SK-N-SH treated with all-trans-retinoic acid at 6 μM for 48 hours (cell line): ENCODE results near the gene PGPEP1.

ENCODE experiments used
- ATAC-seq: fragments of 200-7000 bp; cut with Tn5 transposase; 3 replicates; pipeline ENCODE4 v1.9.1; 2020; ENCODE audit warnings: mild to moderate bottlenecking, moderate library complexity
- ARNTL ChIP-seq: fragments of 450-650 bp; formaldehyde crosslinking; IDR thresholded peaks from 2 replicates; pipeline ENCODE4 v1.5.0; 2020; ENCODE audit warnings: low read depth, mild to moderate bottlenecking, moderate library complexity, borderline replicate concordance
- BACH2 ChIP-seq: fragments of 250-450 bp; sonication (Bioruptor Pico); IDR thresholded peaks from 2 replicates; pipeline ENCODE4 v1.9.0; 2021; ENCODE audit warnings: mild to moderate bottlenecking, borderline replicate concordance
- CSDC2 ChIP-seq: fragments of 250-450 bp; sonication (Bioruptor Pico); IDR thresholded peaks from 2 replicates; pipeline ENCODE4 v1.5.0; 2020; ENCODE audit warnings: mild to moderate bottlenecking, moderate library complexity
- ESRRG ChIP-seq: fragments of 250-450 bp; sonication (Bioruptor Pico); IDR thresholded peaks from 2 replicates; pipeline ENCODE4 v1.6.1; 2021; ENCODE audit warnings: mild to moderate bottlenecking
- GLIS3 ChIP-seq: fragments of 250-450 bp; sonication (Bioruptor Pico); IDR thresholded peaks from 2 replicates; pipeline ENCODE4 v1.5.0; 2020; ENCODE audit warnings: mild to moderate bottlenecking, moderate library complexity
- ISL1 ChIP-seq: fragments of 250-450 bp; sonication (Bioruptor Pico); IDR thresholded peaks from 2 replicates; pipeline ENCODE4 v2.1.2; 2022; ENCODE audit warnings: mild to moderate bottlenecking, moderate library complexity
- OSR1 ChIP-seq: fragments of 250-450 bp; sonication (Bioruptor Pico); IDR thresholded peaks from 2 replicates; pipeline ENCODE4 v1.8.0; 2022; ENCODE audit warnings: moderate library complexity, mild to moderate bottlenecking, inconsistent platforms
- RARB ChIP-seq: fragments of 250-450 bp; sonication (Bioruptor Pico); IDR thresholded peaks from 2 replicates; pipeline ENCODE4 v1.8.0; 2021; ENCODE audit warnings: mild to moderate bottlenecking, moderate library complexity
- SNAI2 ChIP-seq: fragments of 250-450 bp; sonication (Bioruptor Pico); IDR thresholded peaks from 2 replicates; pipeline ENCODE4 v1.5.0; 2020; ENCODE audit warnings: mild to moderate bottlenecking, moderate library complexity
- TCF4 ChIP-seq: fragments of 250-450 bp; sonication (Bioruptor Pico); IDR thresholded peaks from 2 replicates; pipeline ENCODE4 v1.8.0; 2021; ENCODE audit warnings: mild to moderate bottlenecking, moderate library complexity, borderline replicate concordance
- TOX ChIP-seq: fragments of 250-450 bp; sonication (Bioruptor Pico); IDR thresholded peaks from 2 replicates; pipeline ENCODE4 v1.8.0; 2021; ENCODE audit warnings: mild to moderate bottlenecking, moderate library complexity, borderline replicate concordance
- ZC3H10 ChIP-seq: fragments of 250-450 bp; sonication (Bioruptor Pico); IDR thresholded peaks from 2 replicates; pipeline ENCODE4 v1.5.1; 2021; ENCODE audit warnings: mild to moderate bottlenecking, moderate library complexity
- ZFP3 ChIP-seq: fragments of 250-450 bp; sonication (Bioruptor Pico); IDR thresholded peaks from 2 replicates; pipeline ENCODE4 v1.5.0; 2020; ENCODE audit warnings: mild to moderate bottlenecking, moderate library complexity
- ZFP30 ChIP-seq: fragments of 450-650 bp; formaldehyde crosslinking; IDR thresholded peaks from 2 replicates; pipeline ENCODE4 v1.5.0; 2022; ENCODE audit warnings: mild to moderate bottlenecking, moderate library complexity
- ZNF565 ChIP-seq: fragments of 450-650 bp; formaldehyde crosslinking; conservative IDR thresholded peaks from 2 replicates; pipeline ENCODE4 v1.5.0; 2020; ENCODE audit warnings: low read depth, mild to moderate bottlenecking, moderate library complexity
- ZNF70 ChIP-seq: fragments of 450-650 bp; formaldehyde crosslinking; IDR thresholded peaks from 2 replicates; pipeline ENCODE4 v1.5.0; 2020; ENCODE audit warnings: mild to moderate bottlenecking, moderate library complexity
- ZNF8 ChIP-seq: fragments of 450-650 bp; formaldehyde crosslinking; IDR thresholded peaks from 2 replicates; pipeline ENCODE4 v1.5.0; 2020; ENCODE audit warnings: mild to moderate bottlenecking, moderate library complexity
- TF ChIP-seq, protein P1 (sequence below): fragments of 250-450 bp; sonication (Bioruptor Pico); IDR thresholded peaks from 2 replicates; pipeline ENCODE4 v1.5.0; 2020; ENCODE audit warnings: mild to moderate bottlenecking, moderate library complexity
- TF ChIP-seq, protein P2 (sequence below): fragments of 250-450 bp; sonication (Bioruptor Pico); IDR thresholded peaks from 2 replicates; pipeline ENCODE4 v1.8.0; 2021; ENCODE audit warnings: low read depth, mild to moderate bottlenecking, moderate library complexity, borderline replicate concordance
- TF ChIP-seq, protein P3 (sequence below): fragments of 250-450 bp; sonication (Bioruptor Pico); IDR thresholded peaks from 2 replicates; pipeline ENCODE4 v1.5.1; 2020; ENCODE audit warnings: low read depth, mild to moderate bottlenecking, moderate library complexity
- TF ChIP-seq, protein P4 (sequence below): fragments of 250-450 bp; sonication (Bioruptor Pico); IDR thresholded peaks from 2 replicates; pipeline ENCODE4 v1.5.1; 2021; ENCODE audit warnings: mild to moderate bottlenecking, moderate library complexity

PGPEP1 gene

DNA sequence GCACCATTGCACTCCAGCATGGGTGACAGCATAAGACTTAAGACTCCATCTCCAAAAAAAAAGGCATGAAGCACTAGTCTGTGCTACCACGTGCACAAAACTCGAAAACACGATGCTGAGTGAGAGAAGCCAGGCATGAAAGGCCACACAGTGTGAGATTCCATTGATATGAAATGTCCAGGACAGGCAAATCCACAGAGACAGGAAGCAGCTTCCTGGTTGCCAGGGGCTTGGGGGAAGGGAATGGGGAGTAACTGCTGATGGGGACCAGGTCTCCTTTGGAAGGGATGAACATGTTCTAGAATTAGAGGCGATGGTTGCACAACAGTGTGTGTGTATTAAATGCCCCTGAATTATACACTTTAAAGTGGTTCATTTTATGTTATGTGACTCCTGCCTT, 43.1 kb upstream of the PGPEP1 start:
- TF ChIP-seq, protein P1, sequence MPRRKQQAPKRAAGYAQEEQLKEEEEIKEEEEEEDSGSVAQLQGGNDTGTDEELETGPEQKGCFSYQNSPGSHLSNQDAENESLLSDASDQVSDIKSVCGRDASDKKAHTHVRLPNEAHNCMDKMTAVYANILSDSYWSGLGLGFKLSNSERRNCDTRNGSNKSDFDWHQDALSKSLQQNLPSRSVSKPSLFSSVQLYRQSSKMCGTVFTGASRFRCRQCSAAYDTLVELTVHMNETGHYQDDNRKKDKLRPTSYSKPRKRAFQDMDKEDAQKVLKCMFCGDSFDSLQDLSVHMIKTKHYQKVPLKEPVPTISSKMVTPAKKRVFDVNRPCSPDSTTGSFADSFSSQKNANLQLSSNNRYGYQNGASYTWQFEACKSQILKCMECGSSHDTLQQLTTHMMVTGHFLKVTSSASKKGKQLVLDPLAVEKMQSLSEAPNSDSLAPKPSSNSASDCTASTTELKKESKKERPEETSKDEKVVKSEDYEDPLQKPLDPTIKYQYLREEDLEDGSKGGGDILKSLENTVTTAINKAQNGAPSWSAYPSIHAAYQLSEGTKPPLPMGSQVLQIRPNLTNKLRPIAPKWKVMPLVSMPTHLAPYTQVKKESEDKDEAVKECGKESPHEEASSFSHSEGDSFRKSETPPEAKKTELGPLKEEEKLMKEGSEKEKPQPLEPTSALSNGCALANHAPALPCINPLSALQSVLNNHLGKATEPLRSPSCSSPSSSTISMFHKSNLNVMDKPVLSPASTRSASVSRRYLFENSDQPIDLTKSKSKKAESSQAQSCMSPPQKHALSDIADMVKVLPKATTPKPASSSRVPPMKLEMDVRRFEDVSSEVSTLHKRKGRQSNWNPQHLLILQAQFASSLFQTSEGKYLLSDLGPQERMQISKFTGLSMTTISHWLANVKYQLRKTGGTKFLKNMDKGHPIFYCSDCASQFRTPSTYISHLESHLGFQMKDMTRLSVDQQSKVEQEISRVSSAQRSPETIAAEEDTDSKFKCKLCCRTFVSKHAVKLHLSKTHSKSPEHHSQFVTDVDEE (CRISPR knock-in tag), result no peak
- TF ChIP-seq TOX (CRISPR knock-in tag), result no peak
- no peak for TF ChIP-seq ZNF565 (CRISPR knock-in tag)
- TF ChIP-seq RARB (CRISPR knock-in tag), result no peak
- no peak for TF ChIP-seq ZNF8 (CRISPR knock-in tag)
- TF ChIP-seq TCF4 (CRISPR knock-in tag), result no peak
- no peak for TF ChIP-seq GLIS3 (CRISPR knock-in tag)
- no peak for TF ChIP-seq CSDC2 (CRISPR knock-in tag)
- ATAC-seq, result no peak

DNA sequence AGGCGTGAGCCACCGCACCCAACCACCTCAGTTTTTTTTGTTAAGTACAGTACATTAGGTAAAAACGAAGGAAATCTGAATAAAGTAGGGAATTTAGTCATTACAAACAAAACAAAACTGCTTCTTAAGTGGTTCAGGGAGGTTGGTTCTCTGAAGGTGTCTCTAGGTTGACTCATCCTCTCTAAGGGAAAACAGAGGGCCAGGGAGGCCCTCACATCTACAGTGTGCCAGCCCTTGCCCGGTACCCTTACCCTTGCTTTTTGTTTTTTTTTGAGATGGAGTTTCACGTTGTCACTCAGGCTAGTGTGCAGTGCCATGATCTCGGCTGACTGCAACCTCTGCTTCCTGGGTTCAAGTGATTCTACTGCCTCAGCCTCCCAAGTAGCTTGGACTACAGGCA, 41.8 kb upstream of the PGPEP1 start:
- no peak for TF ChIP-seq OSR1 (CRISPR knock-in tag)
- TF ChIP-seq, protein P2, sequence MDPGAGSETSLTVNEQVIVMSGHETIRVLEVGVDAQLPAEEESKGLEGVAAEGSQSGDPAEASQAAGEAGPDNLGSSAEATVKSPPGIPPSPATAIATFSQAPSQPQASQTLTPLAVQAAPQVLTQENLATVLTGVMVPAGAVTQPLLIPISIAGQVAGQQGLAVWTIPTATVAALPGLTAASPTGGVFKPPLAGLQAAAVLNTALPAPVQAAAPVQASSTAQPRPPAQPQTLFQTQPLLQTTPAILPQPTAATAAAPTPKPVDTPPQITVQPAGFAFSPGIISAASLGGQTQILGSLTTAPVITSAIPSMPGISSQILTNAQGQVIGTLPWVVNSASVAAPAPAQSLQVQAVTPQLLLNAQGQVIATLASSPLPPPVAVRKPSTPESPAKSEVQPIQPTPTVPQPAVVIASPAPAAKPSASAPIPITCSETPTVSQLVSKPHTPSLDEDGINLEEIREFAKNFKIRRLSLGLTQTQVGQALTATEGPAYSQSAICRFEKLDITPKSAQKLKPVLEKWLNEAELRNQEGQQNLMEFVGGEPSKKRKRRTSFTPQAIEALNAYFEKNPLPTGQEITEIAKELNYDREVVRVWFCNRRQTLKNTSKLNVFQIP (CRISPR knock-in tag), result no peak
- TF ChIP-seq ISL1 (CRISPR knock-in tag), result no peak
- ATAC-seq, result 0 out of 3 replicates have a peak, but pooled peaks have one; percentile 16

DNA sequence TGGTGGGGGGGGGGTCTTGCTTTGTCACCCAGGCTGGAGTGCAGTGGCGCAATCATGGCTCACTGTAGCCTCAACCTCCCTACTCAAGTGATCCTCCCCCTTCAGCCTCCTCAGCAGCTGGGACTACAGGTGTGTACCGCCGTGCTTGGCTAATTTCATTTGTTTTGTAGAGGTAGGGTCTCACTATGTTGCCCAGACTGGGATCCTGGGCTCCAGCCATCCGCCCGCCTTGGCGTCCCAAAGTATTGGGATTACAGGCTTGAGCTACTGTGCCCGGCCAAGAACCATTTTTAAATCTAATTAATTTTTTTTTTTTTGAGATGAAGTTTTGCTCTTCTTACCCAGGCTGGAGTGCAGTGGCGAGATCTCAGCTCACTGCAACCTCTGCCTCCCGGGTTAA, 40.7 kb upstream of the PGPEP1 start:
- TF ChIP-seq, protein P3, sequence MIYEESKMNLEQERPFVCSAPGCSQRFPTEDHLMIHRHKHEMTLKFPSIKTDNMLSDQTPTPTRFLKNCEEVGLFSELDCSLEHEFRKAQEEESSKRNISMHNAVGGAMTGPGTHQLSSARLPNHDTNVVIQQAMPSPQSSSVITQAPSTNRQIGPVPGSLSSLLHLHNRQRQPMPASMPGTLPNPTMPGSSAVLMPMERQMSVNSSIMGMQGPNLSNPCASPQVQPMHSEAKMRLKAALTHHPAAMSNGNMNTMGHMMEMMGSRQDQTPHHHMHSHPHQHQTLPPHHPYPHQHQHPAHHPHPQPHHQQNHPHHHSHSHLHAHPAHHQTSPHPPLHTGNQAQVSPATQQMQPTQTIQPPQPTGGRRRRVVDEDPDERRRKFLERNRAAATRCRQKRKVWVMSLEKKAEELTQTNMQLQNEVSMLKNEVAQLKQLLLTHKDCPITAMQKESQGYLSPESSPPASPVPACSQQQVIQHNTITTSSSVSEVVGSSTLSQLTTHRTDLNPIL, result no peak
- TF ChIP-seq RARB (CRISPR knock-in tag) (no peak), ZNF8 (CRISPR knock-in tag) (no peak), ESRRG (CRISPR knock-in tag) (no peak), TOX (CRISPR knock-in tag) (no peak), ZNF70 (CRISPR knock-in tag) (no peak), SNAI2 (CRISPR knock-in tag) (no peak), ZFP30 (CRISPR knock-in tag) (no peak), ZC3H10 (CRISPR knock-in tag) (no peak), BACH2 (CRISPR knock-in tag) (no peak), ISL1 (CRISPR knock-in tag) (no peak), ARNTL (CRISPR knock-in tag) (no peak), OSR1 (CRISPR knock-in tag) (no peak), GLIS3 (CRISPR knock-in tag) (no peak), TCF4 (CRISPR knock-in tag) (no peak), ZNF565 (CRISPR knock-in tag) (no peak), ZFP3 (CRISPR knock-in tag) (no peak)
- TF ChIP-seq, protein P1 (CRISPR knock-in tag), result no peak
- TF ChIP-seq, protein P2 (CRISPR knock-in tag), result no peak
- TF ChIP-seq, protein P4, sequence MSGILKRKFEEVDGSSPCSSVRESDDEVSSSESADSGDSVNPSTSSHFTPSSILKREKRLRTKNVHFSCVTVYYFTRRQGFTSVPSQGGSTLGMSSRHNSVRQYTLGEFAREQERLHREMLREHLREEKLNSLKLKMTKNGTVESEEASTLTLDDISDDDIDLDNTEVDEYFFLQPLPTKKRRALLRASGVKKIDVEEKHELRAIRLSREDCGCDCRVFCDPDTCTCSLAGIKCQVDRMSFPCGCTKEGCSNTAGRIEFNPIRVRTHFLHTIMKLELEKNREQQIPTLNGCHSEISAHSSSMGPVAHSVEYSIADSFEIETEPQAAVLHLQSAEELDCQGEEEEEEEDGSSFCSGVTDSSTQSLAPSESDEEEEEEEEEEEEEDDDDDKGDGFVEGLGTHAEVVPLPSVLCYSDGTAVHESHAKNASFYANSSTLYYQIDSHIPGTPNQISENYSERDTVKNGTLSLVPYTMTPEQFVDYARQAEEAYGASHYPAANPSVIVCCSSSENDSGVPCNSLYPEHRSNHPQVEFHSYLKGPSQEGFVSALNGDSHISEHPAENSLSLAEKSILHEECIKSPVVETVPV (CRISPR knock-in tag), result no peak
- TF ChIP-seq, all 23 proteins: peak for 0
- no peak for ATAC-seq
